HepG2 (cell line): ENCODE data around the gene MED25. TPM values are rescaled to one million over a fixed set of nuclear protein-coding genes. Genes with fewer than 3 reads are reported as not detected.
A peak's percentile ranks its signal among the peaks of the same experiment; 100 is the strongest.

Experiments used
- FOXJ3 ChIP-seq: sonication (generic); formaldehyde crosslinking; IDR thresholded peaks from 2 replicates; pipeline ENCODE4 v1.4.0; 2020; ENCODE audit warnings: missing genetic modification reagents, mild to moderate bottlenecking, borderline replicate concordance
- JUNB ChIP-seq: sonication (generic); formaldehyde crosslinking; IDR thresholded peaks from 2 replicates; pipeline ENCODE4 v1.8.0; 2022; ENCODE audit warnings: missing genetic modification reagents, mild to moderate bottlenecking, borderline replicate concordance
- KDM5B ChIP-seq: sonication (generic); formaldehyde crosslinking; IDR thresholded peaks from 2 replicates; pipeline ENCODE4 v1.4.0; 2020; ENCODE audit warnings: missing genetic modification reagents, mild to moderate bottlenecking, borderline replicate concordance
- MEIS1 ChIP-seq: sonication (generic); formaldehyde crosslinking; IDR thresholded peaks from 2 replicates; pipeline ENCODE4 v1.9.0; 2021; ENCODE audit warnings: mild to moderate bottlenecking, missing genetic modification reagents, moderate library complexity, borderline replicate concordance
- NFYC ChIP-seq: IDR thresholded peaks from 2 replicates; pipeline ENCODE4 v1.6.1; 2016; ENCODE audit warnings: missing genetic modification reagents, missing compliant biosample characterization
- NONO ChIP-seq, 2 experiments: fragments of 450-650 bp in 1 of 2; sonication (generic) in 1 of 2; formaldehyde crosslinking in 1 of 2; IDR thresholded peaks in 1 of 2; conservative IDR thresholded peaks in 1 of 2; 2 replicates each; pipeline versions ENCODE4 v1.6.1 to v1.8.0; 2017 to 2022; ENCODE audit warnings: mild to moderate bottlenecking in 1 of 2, missing genetic modification reagents in 1 of 2, moderate library complexity in 1 of 2
- NR2F1 ChIP-seq, 2 experiments: fragments of 450-650 bp in 1 of 2; formaldehyde crosslinking in 1 of 2; IDR thresholded peaks; 2 replicates each; pipeline versions ENCODE4 v1.5.0 to v1.6.1; 2016 to 2020; ENCODE audit warnings: mild to moderate bottlenecking in 1 of 2, missing compliant biosample characterization in 1 of 2, missing genetic modification reagents in 1 of 2, moderate library complexity in 1 of 2
- RBM39 ChIP-seq: fragments of 200-400 bp; formaldehyde crosslinking; IDR thresholded peaks from one replicate; pipeline ENCODE4 v1.6.1; 2018; ENCODE audit warnings: antibody characterized with exemption, mild to moderate bottlenecking, low read depth, low read length; ENCODE audit not compliant: poor library complexity, severe bottlenecking
- SMAD3 ChIP-seq: sonication (generic); formaldehyde crosslinking; IDR thresholded peaks from 2 replicates; pipeline ENCODE4 v1.4.0; 2020; ENCODE audit warnings: missing genetic modification reagents
- TBX2 ChIP-seq: sonication (generic); formaldehyde crosslinking; IDR thresholded peaks from 2 replicates; pipeline ENCODE4 v1.5.0; 2020; ENCODE audit warnings: missing genetic modification reagents, mild to moderate bottlenecking, borderline replicate concordance
- ZBTB1 ChIP-seq: sonication (generic); formaldehyde crosslinking; IDR thresholded peaks from 2 replicates; pipeline ENCODE4 v1.4.0; 2020; ENCODE audit warnings: missing genetic modification reagents, borderline replicate concordance
- ZNF264 ChIP-seq: sonication (generic); formaldehyde crosslinking; IDR thresholded peaks from 2 replicates; pipeline ENCODE4 v1.4.0; 2020; ENCODE audit warnings: missing genetic modification reagents
- ZNF572 ChIP-seq: sonication (generic); formaldehyde crosslinking; IDR thresholded peaks from 2 replicates; pipeline ENCODE4 v1.5.1; 2020; ENCODE audit warnings: mild to moderate bottlenecking, missing genetic modification reagents
- ZNF660 ChIP-seq: sonication (generic); formaldehyde crosslinking; IDR thresholded peaks from 2 replicates; pipeline ENCODE4 v1.5.1; 2020; ENCODE audit warnings: mild to moderate bottlenecking, low read depth, missing genetic modification reagents, borderline replicate concordance
- ZNF670 ChIP-seq: sonication (generic); formaldehyde crosslinking; IDR thresholded peaks from 2 replicates; pipeline ENCODE4 v1.8.0; 2022; ENCODE audit warnings: mild to moderate bottlenecking, missing genetic modification reagents, borderline replicate concordance
- polyA plus RNA-seq, 8 experiments: library from polyadenylated mRNA; depleted of rRNA in 3 of 8; stranded (reverse) in 7 of 8; unstranded in 1 of 8; fragments of >200 nt; fragmentation: Illumina TruSeq in 4 of 8; extraction: Trizol in 4 of 8; gene quantifications; 2 replicates each; pipeline versions ENCODE4 v1.2.1 to v1.2.3, GENCODE V29; 2011 to 2016; ENCODE audit warnings: low read depth in 4 of 8, missing spikeins in 1 of 8, mixed read lengths in 1 of 8; ENCODE audit not compliant: insufficient read depth in 1 of 8
- total RNA-seq, 5 experiments: library from RNA; depleted of rRNA; stranded (reverse); fragments of >200 nt; fragmentation: Illumina TruSeq; extraction: Trizol; gene quantifications; 2 replicates each; pipeline ENCODE4 v1.2.3, GENCODE V29; 2016; ENCODE audit warnings: low read depth in 1 of 5
- TF ChIP-seq, protein P1 (sequence below): sonication (generic); formaldehyde crosslinking; IDR thresholded peaks from 2 replicates; pipeline ENCODE4 v1.4.0; 2020; ENCODE audit warnings: mild to moderate bottlenecking, missing genetic modification reagents
- TF ChIP-seq, protein P2 (sequence below): sonication (generic); formaldehyde crosslinking; IDR thresholded peaks from 2 replicates; pipeline ENCODE4 v1.4.0; 2020; ENCODE audit warnings: missing genetic modification reagents
- TF ChIP-seq, protein P3 (sequence below): sonication (generic); formaldehyde crosslinking; IDR thresholded peaks from 2 replicates; pipeline ENCODE4 v1.4.0; 2020; ENCODE audit warnings: low read depth, mild to moderate bottlenecking, missing genetic modification reagents
- TF ChIP-seq, protein P4 (sequence below): sonication (generic); formaldehyde crosslinking; IDR thresholded peaks from 2 replicates; pipeline ENCODE4 v1.5.1; 2020; ENCODE audit warnings: missing genetic modification reagents, mild to moderate bottlenecking, borderline replicate concordance
- TF ChIP-seq, protein P5 (sequence below): sonication (generic); formaldehyde crosslinking; IDR thresholded peaks from 2 replicates; pipeline ENCODE4 v1.4.0; 2020; ENCODE audit warnings: mild to moderate bottlenecking, low read depth, missing genetic modification reagents

MED25 gene
- total and polyA plus RNA-seq, 2 of the 13 experiments (the other 11 are each of a cell fraction or from before 2014, with no cell fraction given): 11.1 to 15.1 TPM

DNA sequence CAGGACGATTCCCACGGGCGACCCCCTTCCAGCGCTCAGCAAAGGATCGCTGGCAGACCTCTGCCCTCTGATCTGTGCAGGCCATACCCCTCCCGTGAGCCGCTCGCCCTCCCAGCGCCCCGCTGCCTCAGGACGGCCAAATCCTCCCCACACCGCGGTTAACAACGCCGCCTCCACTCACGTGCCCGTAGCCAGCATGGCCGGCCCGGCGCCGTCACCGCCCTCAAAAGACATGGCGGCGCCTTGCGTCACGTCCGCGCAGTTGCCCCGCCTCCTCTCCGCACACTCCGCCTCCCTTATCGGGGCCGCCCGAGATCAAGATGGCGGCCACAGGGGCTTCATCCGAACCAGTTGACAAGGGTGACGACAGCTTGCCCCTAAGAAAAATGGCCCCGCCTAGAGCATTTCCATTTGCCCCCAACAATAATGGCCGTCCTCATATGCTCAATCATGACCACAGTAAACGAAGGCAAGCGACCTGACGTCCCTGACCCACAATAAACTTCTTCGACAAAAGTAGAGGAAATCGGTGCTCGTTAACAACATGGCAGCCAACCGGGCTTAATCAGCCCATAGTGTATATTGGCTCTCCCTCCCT, 58.4 kb downstream of the MED25 start (continued):
- TF ChIP-seq, protein P1, sequence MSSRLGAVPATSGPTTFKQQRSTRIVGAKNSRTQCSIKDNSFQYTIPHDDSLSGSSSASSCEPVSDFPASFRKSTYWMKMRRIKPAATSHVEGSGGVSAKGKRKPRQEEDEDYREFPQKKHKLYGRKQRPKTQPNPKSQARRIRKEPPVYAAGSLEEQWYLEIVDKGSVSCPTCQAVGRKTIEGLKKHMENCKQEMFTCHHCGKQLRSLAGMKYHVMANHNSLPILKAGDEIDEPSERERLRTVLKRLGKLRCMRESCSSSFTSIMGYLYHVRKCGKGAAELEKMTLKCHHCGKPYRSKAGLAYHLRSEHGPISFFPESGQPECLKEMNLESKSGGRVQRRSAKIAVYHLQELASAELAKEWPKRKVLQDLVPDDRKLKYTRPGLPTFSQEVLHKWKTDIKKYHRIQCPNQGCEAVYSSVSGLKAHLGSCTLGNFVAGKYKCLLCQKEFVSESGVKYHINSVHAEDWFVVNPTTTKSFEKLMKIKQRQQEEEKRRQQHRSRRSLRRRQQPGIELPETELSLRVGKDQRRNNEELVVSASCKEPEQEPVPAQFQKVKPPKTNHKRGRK (CRISPR knock-in tag): no peak
- TF ChIP-seq FOXJ3 (CRISPR knock-in tag) (no peak), ZBTB1 (no peak), ZNF670 (CRISPR knock-in tag) (no peak), NFYC (peak; percentile 38; the same call in 1 of the 2 replicates), KDM5B (CRISPR knock-in tag) (peak; percentile 53; the same call in 1 of the 2 replicates), MEIS1 (peak; percentile 79), RBM39 (peak; percentile 44), NONO (IDR thresholded peaks at IDR 0.05) (no peak), NONO (CRISPR knock-in tag; conservative IDR thresholded peaks at IDR 0.05) (peak; percentile 66), TBX2 (CRISPR knock-in tag) (peak; percentile 61; the same call in 1 of the 2 replicates), SMAD3 (CRISPR knock-in tag) (0 out of 2 replicates have a peak, but pooled peaks have one; percentile 30), ZNF264 (no peak), ZNF660 (no peak), NR2F1 (CRISPR knock-in tag; IDR thresholded peaks at IDR 0.05) (no peak), JUNB (CRISPR knock-in tag) (no peak), ZNF572 (no peak)
- TF ChIP-seq, protein P2, sequence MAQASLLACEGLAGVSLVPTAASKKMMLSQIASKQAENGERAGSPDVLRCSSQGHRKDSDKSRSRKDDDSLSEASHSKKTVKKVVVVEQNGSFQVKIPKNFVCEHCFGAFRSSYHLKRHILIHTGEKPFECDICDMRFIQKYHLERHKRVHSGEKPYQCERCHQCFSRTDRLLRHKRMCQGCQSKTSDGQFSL (CRISPR knock-in tag): no peak
- TF ChIP-seq, protein P3, sequence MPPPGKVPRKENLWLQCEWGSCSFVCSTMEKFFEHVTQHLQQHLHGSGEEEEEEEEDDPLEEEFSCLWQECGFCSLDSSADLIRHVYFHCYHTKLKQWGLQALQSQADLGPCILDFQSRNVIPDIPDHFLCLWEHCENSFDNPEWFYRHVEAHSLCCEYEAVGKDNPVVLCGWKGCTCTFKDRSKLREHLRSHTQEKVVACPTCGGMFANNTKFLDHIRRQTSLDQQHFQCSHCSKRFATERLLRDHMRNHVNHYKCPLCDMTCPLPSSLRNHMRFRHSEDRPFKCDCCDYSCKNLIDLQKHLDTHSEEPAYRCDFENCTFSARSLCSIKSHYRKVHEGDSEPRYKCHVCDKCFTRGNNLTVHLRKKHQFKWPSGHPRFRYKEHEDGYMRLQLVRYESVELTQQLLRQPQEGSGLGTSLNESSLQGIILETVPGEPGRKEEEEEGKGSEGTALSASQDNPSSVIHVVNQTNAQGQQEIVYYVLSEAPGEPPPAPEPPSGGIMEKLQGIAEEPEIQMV: no peak
- TF ChIP-seq, protein P4, sequence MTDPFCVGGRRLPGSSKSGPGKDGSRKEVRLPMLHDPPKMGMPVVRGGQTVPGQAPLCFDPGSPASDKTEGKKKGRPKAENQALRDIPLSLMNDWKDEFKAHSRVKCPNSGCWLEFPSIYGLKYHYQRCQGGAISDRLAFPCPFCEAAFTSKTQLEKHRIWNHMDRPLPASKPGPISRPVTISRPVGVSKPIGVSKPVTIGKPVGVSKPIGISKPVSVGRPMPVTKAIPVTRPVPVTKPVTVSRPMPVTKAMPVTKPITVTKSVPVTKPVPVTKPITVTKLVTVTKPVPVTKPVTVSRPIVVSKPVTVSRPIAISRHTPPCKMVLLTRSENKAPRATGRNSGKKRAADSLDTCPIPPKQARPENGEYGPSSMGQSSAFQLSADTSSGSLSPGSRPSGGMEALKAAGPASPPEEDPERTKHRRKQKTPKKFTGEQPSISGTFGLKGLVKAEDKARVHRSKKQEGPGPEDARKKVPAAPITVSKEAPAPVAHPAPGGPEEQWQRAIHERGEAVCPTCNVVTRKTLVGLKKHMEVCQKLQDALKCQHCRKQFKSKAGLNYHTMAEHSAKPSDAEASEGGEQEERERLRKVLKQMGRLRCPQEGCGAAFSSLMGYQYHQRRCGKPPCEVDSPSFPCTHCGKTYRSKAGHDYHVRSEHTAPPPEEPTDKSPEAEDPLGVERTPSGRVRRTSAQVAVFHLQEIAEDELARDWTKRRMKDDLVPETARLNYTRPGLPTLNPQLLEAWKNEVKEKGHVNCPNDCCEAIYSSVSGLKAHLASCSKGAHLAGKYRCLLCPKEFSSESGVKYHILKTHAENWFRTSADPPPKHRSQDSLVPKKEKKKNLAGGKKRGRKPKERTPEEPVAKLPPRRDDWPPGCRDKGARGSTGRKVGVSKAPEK (CRISPR knock-in tag): no peak
- TF ChIP-seq, protein P5, sequence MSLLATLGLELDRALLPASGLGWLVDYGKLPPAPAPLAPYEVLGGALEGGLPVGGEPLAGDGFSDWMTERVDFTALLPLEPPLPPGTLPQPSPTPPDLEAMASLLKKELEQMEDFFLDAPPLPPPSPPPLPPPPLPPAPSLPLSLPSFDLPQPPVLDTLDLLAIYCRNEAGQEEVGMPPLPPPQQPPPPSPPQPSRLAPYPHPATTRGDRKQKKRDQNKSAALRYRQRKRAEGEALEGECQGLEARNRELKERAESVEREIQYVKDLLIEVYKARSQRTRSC (CRISPR knock-in tag): peak; percentile 80; the same call in 1 of the 2 replicates
